BE2C (cell line): ENCODE results near the gene RPH3AL.

Experiments
- DNase-seq: peaks from one replicate; pipeline ENCODE4 v3.0.0-alpha.2; 2020
- H3K27me3 ChIP-seq: fragments of 250-450 bp; sonication (Bioruptor Pico); 2 replicates; pipeline ENCODE4 v1.5.1; 2020; ENCODE audit warnings: mild to moderate bottlenecking
- H3K36me3 ChIP-seq: fragments of 250-450 bp; sonication (Bioruptor Pico); 2 replicates; pipeline ENCODE4 v1.5.1; 2020; ENCODE audit warnings: mild to moderate bottlenecking
- H3K4me1 ChIP-seq: fragments of 250-450 bp; sonication (Bioruptor Pico); 2 replicates; pipeline ENCODE4 v1.5.1; 2020
- H3K4me3 ChIP-seq: 2 replicates; pipeline ENCODE4 v1.5.1; 2011; ENCODE audit warnings: low read depth, low read length
- H3K9me3 ChIP-seq: fragments of 250-450 bp; sonication (Bioruptor Pico); 2 replicates; pipeline ENCODE4 v1.5.1; 2020
- CTCF ChIP-seq: IDR thresholded peaks from 2 replicates; pipeline ENCODE4 v1.5.1; 2012; ENCODE audit warnings: mild to moderate bottlenecking, low read depth, low read length

The RPH3AL gene

GRCh38 chr17:249236-249993, 103.2 kb downstream of the RPH3AL start:
- TF ChIP-seq CTCF: no peak
- no peak overlapping the region for H3K4me3 ChIP-seq
- H3K9me3 ChIP-seq: no peaks in the 10 kb centered on the region
- H3K4me1 ChIP-seq: no peaks in the 10 kb centered on the region
- H3K27me3 ChIP-seq: no peaks in the 10 kb centered on the region
- no peak for DNase-seq
- H3K36me3 ChIP-seq: no peaks in the 10 kb centered on the region

GRCh38 chr17:248337-249235, 104.0 kb downstream of the RPH3AL start:
- no peak for TF ChIP-seq CTCF
- Histone ChIP-seq H3K4me3 (no peak overlapping the region), H3K4me1 (no peaks in the 10 kb centered on the region), H3K36me3 (no peaks in the 10 kb centered on the region), H3K27me3 (no peaks in the 10 kb centered on the region), H3K9me3 (no peaks in the 10 kb centered on the region)
- DNase-seq: no peak

GRCh38 chr17:247767-248166, 104.8 kb downstream of the RPH3AL start:
- DNase-seq: no peak
- Histone ChIP-seq H3K27me3 (no peaks in the 10 kb centered on the region), H3K9me3 (no peaks in the 10 kb centered on the region), H3K4me3 (no peak overlapping the region), H3K4me1 (no peaks in the 10 kb centered on the region), H3K36me3 (no peaks in the 10 kb centered on the region)
- TF ChIP-seq CTCF: no peak

- no peaks in the 10 kb centered on the region for H3K4me1 ChIP-seq
- no peak overlapping the region for H3K4me3 ChIP-seq
- TF ChIP-seq CTCF: no peak
- no peak for DNase-seq
- H3K36me3 ChIP-seq: no peaks in the 10 kb centered on the region
- H3K27me3 ChIP-seq: no peaks in the 10 kb centered on the region
- H3K9me3 ChIP-seq: no peaks in the 10 kb centered on the region
These were observed 105.7 kb downstream of the RPH3AL start for GRCh38 chr17:246851-247421.

GRCh38 chr17:246226-246625, 106.4 kb downstream of the RPH3AL start:
- Histone ChIP-seq H3K4me3 (no peak overlapping the region), H3K27me3 (no peaks in the 10 kb centered on the region), H3K4me1 (no peaks in the 10 kb centered on the region), H3K36me3 (no peaks in the 10 kb centered on the region), H3K9me3 (no peaks in the 10 kb centered on the region)
- no peak for TF ChIP-seq CTCF
- no peak for DNase-seq
